Activated B cell treated with CpG ODN at 0.5 μM for 24 hours (primary cell): ENCODE results near the gene TMBIM1. TPM values are rescaled to one million over a fixed set of nuclear protein-coding genes. Genes with fewer than 3 reads are reported as not detected.

Experiments
- ATAC-seq: fragments of 200-7000 bp; cut with Tn5 transposase; one replicate; pipeline ENCODE4 v1.10.0; 2021; ENCODE audit warnings: low read depth, mild to moderate bottlenecking, moderate library complexity
- CTCF ChIA-PET: fragments of 350-600 bp; sonication (Branson Sonifier 250); formaldehyde crosslinking; loops from one replicate; lab custom pipeline; 2021; ENCODE audit warnings: antibody characterized with exemption; lab: Charles Lee
- POLR2A ChIA-PET: fragments of 350-600 bp; sonication (Branson Sonifier 250); formaldehyde crosslinking; loops from one replicate; lab custom pipeline; 2021; ENCODE audit warnings: antibody characterized with exemption; lab: Charles Lee
- DNase-seq: peaks from one replicate; pipeline ENCODE4 v3.0.0; 2022
- H3K27ac Mint-ChIP-seq: one replicate; pipeline ENCODE4 v1.8.0; 2020; ENCODE audit warnings: mixed read lengths
- H3K27me3 Mint-ChIP-seq: one replicate; pipeline ENCODE4 v1.8.0; 2021; ENCODE audit warnings: mixed read lengths
- H3K36me3 Mint-ChIP-seq: one replicate; pipeline ENCODE4 v1.8.0; 2021; ENCODE audit warnings: low read depth, mixed read lengths
- H3K4me1 Mint-ChIP-seq: one replicate; pipeline ENCODE4 v1.8.0; 2021; ENCODE audit warnings: mixed read lengths
- H3K4me3 Mint-ChIP-seq: one replicate; pipeline ENCODE4 v1.8.0; 2020; ENCODE audit warnings: mild to moderate bottlenecking, mixed read lengths
- H3K9me3 Mint-ChIP-seq: one replicate; pipeline ENCODE4 v1.8.0; 2020; ENCODE audit warnings: mixed read lengths
- CTCF ChIP-seq: fragments of 200-600 bp; IDR thresholded peaks from one replicate; pipeline ENCODE4 v1.8.0; 2022; ENCODE audit warnings: antibody characterized with exemption, mild to moderate bottlenecking
- intact Hi-C: fragments of 100-400 bp; cut with micrococcal nuclease; formaldehyde crosslinking; loops from one replicate; pipeline ENCODE4 v1.15.1; 2024
- total RNA-seq: library from RNA; stranded (reverse); gene quantifications from 2 replicates; pipeline ENCODE4 v1.2.3, GENCODE V29; 2022

The TMBIM1 gene
- total RNA-seq, 1 donor from 2014 or later, result 45.0 TPM

GRCh38 chr2:218229851-218230250 lies 62.5 kb downstream of the TMBIM1 start:
- intact Hi-C loops, result loop anchor here (1.0 to 2.0 kb wide), 4 partner anchors 12 to 44 kb away; no protein-coding TSS in a partner anchor
- H3K4me1 Mint-ChIP-seq, result peaks cover 61% of the 10 kb centered on the region
- peak overlapping the region; percentile 28 for H3K4me3 Mint-ChIP-seq
- H3K36me3 Mint-ChIP-seq, result peaks cover 86% of the 10 kb centered on the region
- ChIA-PET POLR2A (interaction anchor here (0.7 to 10.1 kb wide), 11 partner anchors 8 to 1000 kb away, joined by 3 to 211 read pairs (median 6); partner anchors contain the start of genes ANKZF1, ARPC2 and ATG9A), CTCF (interaction anchor here (0.9 to 3.3 kb wide), 3 partner anchors 10 to 43 kb away, joined by 4 to 23 read pairs (median 21); no protein-coding TSS in a partner anchor)
- H3K9me3 Mint-ChIP-seq, result no peaks in the 10 kb centered on the region
- no peak for ATAC-seq
- peak overlapping the region; percentile 78 for H3K27ac Mint-ChIP-seq
- DNase-seq, result no peak
- H3K27me3 Mint-ChIP-seq, result no peaks in the 10 kb centered on the region
- no peak for TF ChIP-seq CTCF

GRCh38 chr2:218229239-218229638 lies 63.1 kb downstream of the TMBIM1 start:
- ChIA-PET CTCF (interaction anchor here (0.9 to 3.3 kb wide), 3 partner anchors 9 to 42 kb away, joined by 4 to 23 read pairs (median 21); no protein-coding TSS in a partner anchor), POLR2A (interaction anchor here (0.7 to 10.1 kb wide), 12 partner anchors 9 to 1000 kb away, joined by 3 to 211 read pairs (median 5); partner anchors contain the start of genes AAMP, ANKZF1, ARPC2 and ATG9A)
- Mint-ChIP-seq H3K9me3 (no peaks in the 10 kb centered on the region), H3K4me1 (peaks cover 67% of the 10 kb centered on the region), H3K4me3 (peak overlapping the region; percentile 56), H3K27ac (peak overlapping the region; percentile 87), H3K36me3 (peaks cover 86% of the 10 kb centered on the region), H3K27me3 (no peaks in the 10 kb centered on the region)
- intact Hi-C loops, result loop anchor here (1.0 to 2.0 kb wide), 4 partner anchors 11 to 43 kb away; no protein-coding TSS in a partner anchor
- no peak for DNase-seq
- ATAC-seq, result peak; percentile 91
- no peak for TF ChIP-seq CTCF

DNA sequence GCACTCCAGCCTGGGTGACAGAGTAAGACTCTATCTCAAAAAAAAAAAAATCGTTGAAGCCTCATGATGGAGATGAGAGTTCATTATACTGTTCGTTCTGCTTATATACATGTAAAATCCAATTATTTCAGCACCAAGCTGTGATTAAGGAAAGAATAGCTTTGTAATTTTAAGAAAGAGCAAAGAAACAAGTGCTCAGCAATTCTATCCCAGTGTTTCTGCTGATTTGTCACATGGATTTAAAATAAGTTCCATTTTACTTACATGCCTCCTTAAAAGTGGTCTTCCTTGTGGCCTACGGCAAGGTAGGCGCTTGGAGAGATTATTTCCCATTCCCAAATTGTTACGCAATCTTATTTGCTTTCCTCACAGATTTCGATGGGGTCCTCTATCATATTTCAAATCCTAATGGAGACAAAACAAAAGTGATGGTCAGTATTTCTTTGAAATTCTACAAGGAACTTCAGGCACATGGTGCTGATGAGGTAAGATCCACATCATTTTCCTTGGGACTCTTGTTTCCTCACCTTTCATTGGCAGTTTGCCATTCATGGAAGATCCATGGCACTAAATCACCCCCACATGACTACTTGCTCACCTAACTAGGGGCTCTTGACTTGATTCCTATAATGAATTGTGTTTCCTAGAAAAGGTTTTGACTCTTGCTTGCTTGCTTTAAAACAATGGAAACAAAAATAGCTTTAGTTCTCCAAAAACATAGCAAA lies 63.8 kb downstream of the TMBIM1 start:
- Mint-ChIP-seq H3K36me3 (peaks cover 85% of the 10 kb centered on the region), H3K27me3 (no peaks in the 10 kb centered on the region), H3K27ac (peak overlapping the region; percentile 87), H3K9me3 (no peaks in the 10 kb centered on the region), H3K4me1 (peaks cover 75% of the 10 kb centered on the region), H3K4me3 (peak overlapping the region; percentile 56)
- ATAC-seq, result no peak
- ChIA-PET CTCF (interaction anchor here (3.0 to 3.3 kb wide), 2 partner anchors 9 to 29 kb away, joined by 21 to 23 read pairs; no protein-coding TSS in a partner anchor), POLR2A (interaction anchor here (0.5 to 10.1 kb wide), 8 partner anchors 10 to 59 kb away, joined by 3 to 211 read pairs (median 6); partner anchors contain the start of genes AAMP, ARPC2 and PNKD)
- no peak for TF ChIP-seq CTCF
- intact Hi-C loops, result loop anchor here (1.0 to 2.0 kb wide), 4 partner anchors 10 to 42 kb away; no protein-coding TSS in a partner anchor
- DNase-seq, result no peak

DNA sequence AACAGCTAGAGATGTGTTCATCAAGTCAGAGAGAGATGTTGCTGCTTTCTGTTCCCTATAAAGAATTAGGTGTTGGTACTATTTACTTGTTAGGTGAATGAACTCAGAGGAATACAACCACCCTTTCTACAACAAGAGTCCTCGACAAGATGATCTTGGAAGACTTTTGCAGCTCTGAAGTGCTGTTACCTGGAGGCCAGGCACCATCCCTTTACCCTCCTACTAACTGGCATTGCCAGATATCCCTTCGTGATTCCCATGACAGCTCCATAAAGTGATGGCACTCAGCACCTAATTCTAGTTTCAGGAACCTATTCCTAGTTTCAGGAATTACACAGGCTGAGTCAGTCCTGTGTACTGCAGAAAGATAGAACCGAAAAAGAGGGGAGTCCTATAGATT lies 65.4 kb downstream of the TMBIM1 start:
- ChIA-PET POLR2A (interaction anchor here (1.0 to 10.1 kb wide), 3 partner anchors 9 to 43 kb away, joined by 3 to 211 read pairs (median 4); partner anchors contain the start of genes AAMP, ARPC2 and PNKD), CTCF (interaction anchor here (1.5 kb wide), 1 partner anchor 30 kb away, joined by 5 read pairs; no protein-coding TSS in a partner anchor)
- ATAC-seq (no peak), DNase-seq (no peak)
- H3K4me1 Mint-ChIP-seq, result peaks cover 91% of the 10 kb centered on the region
- H3K9me3 Mint-ChIP-seq, result no peaks in the 10 kb centered on the region
- H3K27ac Mint-ChIP-seq, result peak overlapping the region; percentile 80
- intact Hi-C loops, result no loop called here
- no peak overlapping the region for H3K4me3 Mint-ChIP-seq
- no peak for TF ChIP-seq CTCF
- no peaks in the 10 kb centered on the region for H3K27me3 Mint-ChIP-seq
- H3K36me3 Mint-ChIP-seq, result peaks cover 84% of the 10 kb centered on the region

Other genes with a start within 250 kb of the TMBIM1 start
- 0.53 TPM in 1 of 2 replicates, not detected in the other for gene RUFY4, start 223.2 kb downstream of the TMBIM1 start, total RNA-seq
- not detected in 2 replicates for gene CXCR2, start 166.5 kb downstream of the TMBIM1 start, total RNA-seq
- not detected in 2 replicates for gene CXCR1, start 125.5 kb downstream of the TMBIM1 start, total RNA-seq
- gene ARPC2, start 75.3 kb downstream of the TMBIM1 start, total RNA-seq, result 711 and 737 TPM in 2 replicates
- gene GPBAR1, start 31.5 kb downstream of the TMBIM1 start, total RNA-seq, result 0.67 and 0.81 TPM in 2 replicates
- gene AAMP, start 22.4 kb downstream of the TMBIM1 start, total RNA-seq, result 63.4 and 63.6 TPM in 2 replicates
- 21.0 and 23.7 TPM in 2 replicates for gene PNKD, start 22.0 kb downstream of the TMBIM1 start, total RNA-seq
- not detected in 2 replicates for gene CATIP, start 64.4 kb upstream of the TMBIM1 start, total RNA-seq
- 0.89 and 0.93 TPM in 2 replicates for gene SLC11A1, start 89.8 kb upstream of the TMBIM1 start, total RNA-seq
- 107 and 118 TPM in 2 replicates for gene CTDSP1, start 107.4 kb upstream of the TMBIM1 start, total RNA-seq
- 0.07 TPM in 1 of 2 replicates, not detected in the other for gene VIL1, start 126.6 kb upstream of the TMBIM1 start, total RNA-seq